ENCODE measurements around the gene DYDC1.
"Not testable (repeated sequence)": the region's sequence is repeated elsewhere in the genome, so short reads cannot be mapped to it uniquely, and the experiment has no call there.

DYDC1 gene

DNA sequence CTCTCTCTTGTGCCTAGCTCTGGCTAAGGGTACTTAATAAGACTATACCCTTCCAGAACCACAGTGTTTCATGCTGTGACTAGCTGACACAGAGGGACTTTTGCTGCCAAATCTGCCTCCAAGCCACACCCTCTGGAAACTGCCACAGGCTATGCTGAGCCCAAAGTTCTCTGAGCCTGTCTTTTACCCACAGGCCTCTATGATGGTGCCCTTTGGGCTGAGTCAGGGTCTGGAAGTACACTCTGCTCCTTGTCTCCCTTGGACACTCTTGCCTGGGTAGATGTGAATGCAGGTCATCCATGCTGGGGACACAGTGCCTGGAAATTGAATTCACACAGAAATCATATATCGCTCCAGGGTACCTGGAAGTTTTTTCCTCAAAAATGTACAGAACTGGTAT is 22.6 kb downstream of the DYDC1 start:
- no peak for DNase-seq

DNA sequence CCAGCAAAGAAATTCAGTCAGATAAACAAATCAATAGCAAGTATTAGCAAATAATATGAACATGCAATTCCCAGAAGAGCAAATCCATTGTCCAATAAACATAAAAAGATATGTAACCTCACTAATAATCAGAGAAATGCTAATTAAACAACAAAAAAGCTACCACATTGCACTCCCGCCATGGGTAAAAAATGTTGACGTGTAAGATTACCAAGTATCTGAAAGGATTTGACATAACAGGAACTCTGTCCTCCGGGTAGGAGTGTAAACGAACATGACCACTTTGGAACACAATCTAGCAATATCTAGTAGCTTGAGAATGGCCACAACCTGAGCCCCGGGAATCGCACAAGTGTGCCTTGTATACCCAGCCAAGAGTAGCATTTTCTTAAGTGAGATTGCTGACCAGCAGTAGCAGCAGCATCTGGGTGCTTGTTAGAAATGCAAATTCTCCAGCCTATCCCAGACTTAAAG is 31.6 kb downstream of the DYDC1 start:
- DNase-seq = no peak

DNA sequence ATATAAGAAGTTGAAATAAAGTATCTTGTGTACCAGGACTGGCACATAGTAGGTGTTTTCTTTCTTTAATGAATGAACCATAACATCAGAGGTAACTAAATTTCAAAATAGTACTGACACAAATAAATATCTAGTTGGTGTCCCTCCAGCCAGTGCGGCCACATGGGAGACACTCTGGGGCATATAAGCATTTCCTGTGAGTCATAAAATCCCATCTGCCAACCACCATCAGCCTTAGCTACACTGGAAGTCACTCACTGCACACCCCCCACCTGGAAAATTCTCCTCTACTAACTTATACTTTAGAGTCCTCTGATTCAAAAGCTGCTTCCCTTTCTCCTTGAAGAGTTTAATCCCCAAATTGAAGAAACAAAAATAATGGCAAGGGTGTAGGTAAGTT is 32.5 kb downstream of the DYDC1 start:
- no peak for DNase-seq

DNA sequence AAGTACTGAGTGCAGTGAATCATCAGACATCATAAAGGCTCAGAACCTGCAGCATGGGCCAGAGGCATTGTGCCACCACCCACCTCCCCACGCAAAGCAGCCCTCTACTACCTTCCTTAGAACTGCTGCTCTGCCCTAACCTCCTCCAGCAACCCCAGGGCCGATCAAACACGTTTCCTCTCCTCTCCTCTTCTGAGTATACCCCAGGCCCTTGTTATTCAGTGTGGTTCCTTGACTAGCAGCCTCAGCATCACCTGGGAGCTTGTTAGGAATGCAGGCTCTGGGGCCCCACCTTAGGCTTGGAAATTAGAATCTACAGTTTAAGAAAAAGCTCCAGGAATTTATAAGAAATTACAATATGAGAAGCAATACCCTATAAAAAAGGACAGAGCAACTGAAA is 33.2 kb downstream of the DYDC1 start:
- no peak for DNase-seq

DNA sequence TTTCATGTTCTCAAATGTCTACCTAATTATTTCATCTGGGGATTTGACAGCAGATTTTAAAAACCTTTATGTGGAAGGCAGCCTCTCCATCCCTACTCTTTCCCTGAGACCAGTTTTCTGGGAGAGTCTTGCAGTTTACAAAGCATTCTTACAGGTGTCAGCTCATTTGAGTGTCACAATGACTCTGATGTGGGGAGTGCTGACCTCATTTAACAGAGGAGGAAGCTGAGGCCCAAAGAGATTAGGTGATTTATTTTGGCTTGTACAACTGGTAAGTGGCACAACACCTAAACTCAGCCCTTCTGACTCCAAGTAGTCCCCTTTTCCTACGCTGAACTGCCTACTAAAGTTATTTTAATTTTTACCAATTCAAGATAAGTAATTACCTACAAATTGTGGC is 33.8 kb downstream of the DYDC1 start:
- DNase-seq = no peak

DNA sequence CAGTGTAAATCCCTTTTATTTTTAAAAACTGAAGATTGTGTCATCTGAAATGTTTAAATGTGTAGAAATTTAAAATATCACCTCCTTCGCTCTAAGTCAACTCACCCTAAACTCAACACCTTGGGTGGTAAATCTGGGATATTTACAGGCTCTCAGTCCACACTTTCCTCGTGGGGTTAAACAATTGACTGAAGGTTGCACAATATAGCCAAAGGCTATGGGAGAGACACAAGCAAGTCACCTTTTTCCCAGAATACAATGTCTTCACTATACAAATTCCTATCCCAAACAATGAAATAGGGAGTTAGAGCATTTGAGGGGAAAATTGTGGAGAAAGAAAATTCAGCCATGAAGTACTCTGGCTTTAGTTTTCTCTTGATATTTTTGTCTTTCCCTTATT is 34.4 kb downstream of the DYDC1 start:
- no peak for DNase-seq

DNA sequence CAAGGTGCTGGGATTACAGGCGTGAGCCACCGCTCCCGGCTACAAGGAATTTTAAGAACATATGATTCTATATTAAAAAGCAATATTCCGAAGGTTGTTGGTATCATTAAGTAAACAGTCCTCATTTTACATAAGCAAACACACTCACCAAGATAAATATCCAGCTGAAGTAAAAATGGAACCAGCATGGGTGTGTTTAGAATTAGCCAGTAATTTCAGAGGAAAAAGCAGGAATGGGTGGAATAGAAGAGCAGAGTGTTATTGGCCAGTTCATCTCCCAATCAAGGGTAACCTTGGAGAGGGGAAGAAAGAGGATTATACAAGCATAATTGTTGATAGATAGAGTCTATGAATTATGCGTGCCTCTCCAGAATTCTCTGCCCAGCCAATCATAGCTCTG is 35.4 kb downstream of the DYDC1 start:
- DNase-seq = no peak

DNA sequence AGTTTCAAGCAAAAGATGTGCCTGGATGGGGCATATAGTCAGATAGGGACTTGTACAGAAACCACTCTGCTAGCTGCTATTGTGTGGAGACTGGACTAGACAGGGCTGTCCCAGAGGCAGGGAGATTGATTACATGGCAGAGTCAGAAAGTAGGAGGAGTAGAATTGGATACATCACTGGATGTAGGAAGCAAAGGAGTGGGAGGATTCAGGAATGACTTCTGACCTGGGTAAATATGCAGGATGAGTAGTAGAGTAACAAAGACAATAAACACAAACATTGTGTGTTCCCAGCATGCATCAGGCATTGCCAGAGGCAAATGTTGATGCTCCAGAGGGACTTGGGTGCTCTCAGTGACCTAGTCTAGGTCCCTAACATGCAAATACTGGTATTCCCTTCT is 36.2 kb downstream of the DYDC1 start:
- no peak for DNase-seq

DNA sequence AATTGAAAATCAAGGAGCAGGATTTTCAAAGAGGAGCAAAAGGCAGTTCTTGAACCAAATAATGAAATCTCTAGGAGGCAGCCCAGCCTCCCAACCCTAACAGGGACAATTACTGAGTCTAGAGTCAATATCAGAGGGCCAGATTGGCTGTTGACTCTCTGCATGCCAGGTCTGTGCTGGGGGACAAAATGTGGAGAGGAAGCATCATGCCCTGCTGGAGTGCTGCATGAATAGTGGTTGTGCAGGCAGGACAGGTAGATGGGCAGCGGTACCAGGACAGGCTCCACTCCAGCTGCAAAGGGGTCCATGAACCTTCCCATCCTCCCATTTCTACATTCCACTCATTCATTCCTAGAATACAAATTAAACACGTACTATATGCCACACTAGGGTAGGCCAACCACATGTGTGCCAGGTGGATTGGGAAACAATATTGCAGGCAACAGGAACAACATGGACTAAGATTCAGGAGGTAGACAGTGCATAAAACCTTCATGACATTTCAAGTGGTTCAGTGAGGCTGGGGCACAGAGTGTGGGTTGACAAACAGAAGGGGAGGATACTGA is 36.7 kb downstream of the DYDC1 start:
- DNase-seq = no peak

DNA sequence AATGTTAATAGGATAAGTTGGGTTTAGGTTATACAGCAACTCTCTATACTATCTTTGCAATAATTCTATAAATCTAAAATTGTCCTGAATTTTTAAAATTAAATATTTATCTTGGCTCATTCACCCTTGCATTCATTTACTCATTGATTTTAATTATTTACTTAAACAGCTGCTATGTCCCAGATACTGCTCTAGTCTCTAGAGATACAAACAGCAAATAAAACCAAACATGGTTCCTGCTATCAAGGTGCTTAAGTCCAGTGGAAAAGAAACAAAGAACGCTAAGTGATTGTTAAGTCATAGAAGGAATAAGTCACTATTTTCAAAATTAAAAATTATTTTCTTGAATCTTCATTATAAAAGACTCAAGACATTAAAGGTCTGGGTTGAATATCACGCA is 37.2 kb downstream of the DYDC1 start:
- no peak for DNase-seq

DNA sequence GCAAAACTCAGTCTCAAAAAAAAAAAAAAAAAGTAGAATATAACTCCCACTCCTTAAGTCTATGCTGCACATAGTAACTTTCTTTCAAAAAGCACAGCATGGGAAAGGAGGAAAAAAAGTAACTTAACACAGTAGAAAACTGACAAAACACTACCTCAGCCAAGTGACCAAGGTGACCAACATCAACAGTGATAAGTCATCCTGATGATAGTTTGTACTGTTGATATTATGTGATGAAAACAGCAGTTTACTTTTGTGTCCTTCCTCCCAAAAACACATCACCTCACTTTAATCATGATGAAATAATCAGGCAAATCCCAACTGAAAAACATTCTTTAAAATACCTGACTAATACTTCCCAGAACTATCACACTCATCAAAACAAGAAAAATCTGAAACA is 37.8 kb downstream of the DYDC1 start:
- DNase-seq = no peak

DNA sequence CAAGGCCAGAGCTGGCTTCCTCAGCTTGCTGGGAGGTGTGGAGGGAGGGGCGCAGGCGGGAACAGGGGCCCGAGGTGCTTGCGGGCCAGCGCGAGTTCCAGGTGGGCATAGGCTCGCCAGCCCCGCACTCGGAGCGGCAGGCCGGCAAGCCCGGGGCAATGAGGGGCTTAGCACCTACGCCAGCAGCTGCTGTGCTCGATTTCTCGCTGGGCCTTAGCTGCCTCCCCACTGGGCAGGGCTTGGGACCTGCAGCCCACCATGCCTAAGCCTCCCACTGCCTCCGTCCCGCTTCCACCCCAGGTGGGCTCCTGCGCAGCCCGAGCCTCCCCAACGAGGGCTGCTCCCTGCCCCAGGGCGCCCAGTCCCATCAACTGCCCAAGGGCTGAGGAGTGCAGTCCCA is 41.2 kb downstream of the DYDC1 start:
- no peak for DNase-seq

DNA sequence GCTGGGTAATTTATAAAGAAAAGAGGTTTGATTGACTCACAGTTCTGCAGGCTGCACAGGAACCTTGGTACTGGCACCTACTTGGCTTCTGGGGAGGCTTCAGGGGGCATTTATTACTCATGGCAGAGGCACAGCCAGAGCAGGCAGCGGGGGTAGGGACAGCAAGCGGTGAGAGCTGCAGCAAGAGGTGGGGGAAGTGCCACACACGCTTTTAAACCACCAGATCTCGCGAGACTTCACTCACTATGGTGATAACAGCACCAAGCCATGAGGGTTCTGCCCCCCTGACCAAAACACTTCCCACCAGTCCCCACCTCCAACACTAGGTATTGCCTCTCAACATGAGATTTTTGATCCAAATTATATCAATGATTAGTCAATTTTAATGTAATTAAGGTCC is 43.0 kb downstream of the DYDC1 start:
- no peak for DNase-seq

DNA sequence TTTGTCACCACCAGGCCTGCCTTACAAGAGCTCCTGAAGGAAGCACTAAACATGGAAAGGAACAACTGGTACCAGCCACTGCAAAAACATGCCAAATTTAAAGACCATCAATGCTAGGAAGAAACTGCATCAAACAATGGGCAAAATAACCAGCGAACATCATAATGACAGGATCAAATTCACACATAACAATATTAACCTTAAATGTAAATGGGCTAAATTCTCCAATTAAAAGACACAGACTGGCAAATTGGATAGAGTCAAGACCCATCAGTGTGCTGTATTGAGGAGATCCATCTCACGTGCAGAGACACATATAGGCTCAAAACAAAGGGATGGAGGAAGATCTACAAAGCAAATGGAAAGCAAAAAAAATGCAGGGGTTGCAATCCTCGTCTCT is 50.6 kb downstream of the DYDC1 start:
- DNase-seq = not testable (repeated sequence)

DNA sequence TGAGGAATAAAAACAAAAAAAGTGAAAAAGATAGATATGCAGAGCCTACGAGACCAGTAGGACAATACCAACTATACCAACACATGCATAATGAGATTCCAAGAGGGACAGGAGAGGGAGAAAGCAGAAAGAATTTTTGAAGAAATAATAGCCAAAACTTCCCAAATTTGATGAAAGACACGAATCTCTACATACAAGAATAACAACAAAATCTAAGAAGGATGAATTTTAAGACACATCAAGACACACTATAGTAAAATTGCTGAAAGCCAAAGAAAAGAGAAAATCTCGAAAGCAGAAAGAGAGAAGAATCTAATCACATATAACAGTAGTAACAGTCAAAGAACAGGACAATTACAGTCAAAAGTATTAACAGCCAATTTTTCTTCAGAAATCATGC is 59.6 kb downstream of the DYDC1 start:
- no peak for DNase-seq

DNA sequence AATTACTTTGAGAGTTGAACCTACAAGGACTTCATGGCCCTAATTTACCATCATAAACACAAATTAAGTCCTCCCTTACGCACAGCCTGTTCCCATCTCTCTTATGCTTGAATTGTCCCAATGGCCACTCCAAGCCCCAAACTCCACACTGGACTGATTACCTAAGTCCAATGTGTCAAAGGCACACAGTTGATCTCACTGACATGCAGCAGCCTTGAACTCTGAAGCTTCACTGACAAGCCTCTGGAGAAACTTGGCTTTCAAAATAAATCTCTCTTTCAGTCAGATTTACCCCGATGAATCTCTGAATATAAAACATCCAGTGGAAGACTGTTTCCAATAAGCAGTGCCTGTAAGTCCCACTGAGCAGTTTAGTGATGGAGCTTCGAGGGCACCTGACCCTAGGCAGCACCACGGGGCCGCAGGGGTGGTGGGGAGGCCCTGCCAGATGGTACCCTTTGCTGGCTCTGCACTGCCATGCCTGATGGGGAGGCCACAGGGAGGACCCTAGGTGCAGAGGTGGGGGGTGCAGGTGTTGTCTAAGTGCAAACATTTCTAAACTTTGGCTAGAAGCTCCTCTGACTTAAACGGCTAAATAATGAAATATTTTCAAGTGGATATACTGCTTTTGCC is 63.8 kb downstream of the DYDC1 start:
- DNase-seq = no peak

DNA sequence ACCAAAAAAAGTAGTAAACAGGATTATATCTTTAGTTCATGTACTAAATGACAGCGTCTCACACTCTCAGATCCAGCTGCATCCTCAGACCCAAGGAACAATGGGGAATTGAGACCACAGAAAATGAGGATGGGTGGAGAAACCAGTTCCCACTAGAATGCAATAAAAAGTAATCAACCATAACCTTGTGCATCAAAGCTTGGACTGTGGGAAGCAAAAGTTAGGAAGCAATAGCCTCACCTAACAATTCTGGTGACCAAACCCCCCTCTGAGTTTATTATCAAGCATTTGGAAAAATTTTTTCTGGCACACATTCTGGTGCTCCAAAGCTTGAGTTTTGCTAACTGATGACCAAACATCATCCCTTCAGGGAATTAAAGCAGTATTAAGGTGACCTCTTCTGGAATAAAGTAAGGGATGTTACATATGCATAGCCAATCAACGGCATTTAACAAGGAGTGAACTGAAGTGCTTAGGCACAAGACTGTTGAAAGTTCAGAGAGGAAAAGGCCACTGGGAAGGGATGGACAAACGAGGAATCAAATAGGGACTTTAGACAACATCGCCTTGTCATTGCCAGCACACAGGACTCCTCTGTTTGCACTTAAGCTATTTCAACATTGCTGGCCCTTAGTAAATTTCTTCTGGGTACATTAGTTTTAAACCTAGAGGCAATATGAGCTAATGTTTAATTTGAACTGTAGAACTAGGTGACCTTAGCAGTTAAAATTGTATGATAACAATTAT is 65.9 kb downstream of the DYDC1 start:
- DNase-seq = no peak

DNA sequence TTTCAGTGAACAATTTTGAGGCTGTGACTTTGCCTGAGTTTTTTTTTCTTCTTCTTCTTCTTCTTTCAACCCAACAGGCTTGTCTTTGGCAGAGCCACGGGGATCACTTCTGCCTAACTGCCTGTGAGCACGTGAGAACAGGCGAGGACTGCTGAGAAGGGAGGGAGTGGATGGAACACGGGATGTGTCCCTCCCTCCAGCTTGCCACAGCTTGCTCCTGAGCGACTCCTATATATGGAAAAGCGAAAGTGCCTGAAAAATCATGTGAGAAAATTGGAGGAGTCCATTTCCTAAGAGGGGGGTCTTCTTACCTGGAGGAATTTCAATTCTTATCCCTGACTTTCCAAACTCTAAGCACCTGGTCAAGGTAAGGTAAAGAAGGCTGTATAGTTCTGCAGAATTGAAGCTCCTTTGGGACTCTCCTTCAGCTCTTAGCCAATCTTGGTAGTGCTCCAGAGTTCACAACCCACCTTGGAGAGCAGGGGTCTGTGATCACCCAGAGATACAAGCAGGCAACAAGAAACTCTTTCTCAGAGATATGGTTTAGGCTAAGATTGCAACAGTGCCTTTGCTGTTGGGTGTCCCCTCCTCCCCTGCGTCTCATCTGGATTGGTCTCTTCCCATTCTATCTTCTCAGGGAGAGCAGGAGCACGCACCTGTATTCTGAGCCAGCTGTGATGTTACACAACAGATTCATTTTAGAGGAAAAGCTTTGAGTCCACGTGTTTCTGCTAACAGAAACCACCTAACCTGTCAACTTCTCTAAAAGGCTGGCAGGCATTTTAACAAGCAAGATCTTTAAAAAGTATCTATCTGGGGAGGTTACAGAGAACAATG is 66.9 kb downstream of the DYDC1 start, which contains the start of gene MAT1A:
Gene MAT1A (minus strand): TSS at position 208 of the 837 bp plus-strand sequence. CDS start 235 bp downstream, outside the sequence.
- no peak for DNase-seq

DNA sequence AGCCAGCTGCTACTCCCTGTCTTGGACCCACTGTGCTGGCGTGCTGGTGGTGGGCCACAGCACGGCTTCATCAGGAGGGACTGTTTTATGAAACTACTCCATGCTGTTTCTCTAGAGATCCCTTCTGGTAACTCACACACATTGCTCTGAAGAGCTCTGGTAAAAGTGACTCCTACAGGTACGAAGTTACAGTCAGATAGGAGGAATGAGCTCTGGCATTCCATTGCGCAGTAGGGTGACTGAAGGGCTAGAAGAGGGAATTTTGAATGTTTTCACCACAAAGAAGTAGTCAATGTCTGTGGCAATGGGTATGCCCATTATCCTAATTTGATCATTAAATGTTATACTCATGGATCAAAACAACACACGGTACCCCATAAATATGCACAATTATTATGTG is 67.7 kb downstream of the DYDC1 start:
- no peak for DNase-seq

All from activated gamma-delta T cell treated with Interleukin-2 at 50 U/mL for 16 hours (primary cell).